ENCODE measurements around the gene LRRIQ4.

Gene LRRIQ4

GRCh38 chr3:169846458-169847193 is 34.0 kb downstream of the LRRIQ4 start:
- Histone ChIP-seq H3K4me3 (no peak overlapping the region), H3K27ac (no peak overlapping the region)

GRCh38 chr3:169847896-169848295 is 35.2 kb downstream of the LRRIQ4 start:
- no peak overlapping the region for H3K27ac ChIP-seq
- H3K4me3 ChIP-seq: no peak overlapping the region

GRCh38 chr3:169848741-169849140 is 36.1 kb downstream of the LRRIQ4 start:
- no peak overlapping the region for H3K27ac ChIP-seq
- H3K4me3 ChIP-seq: no peak overlapping the region

- no peak overlapping the region for H3K4me3 ChIP-seq
- no peak overlapping the region for H3K27ac ChIP-seq
Observed at GRCh38 chr3:169850618-169851017, 37.9 kb downstream of the LRRIQ4 start.

- Histone ChIP-seq H3K27ac (no peak overlapping the region), H3K4me3 (no peak overlapping the region)
Observed at GRCh38 chr3:169855514-169855913, 42.8 kb downstream of the LRRIQ4 start.

GRCh38 chr3:169857811-169858210 is 45.1 kb downstream of the LRRIQ4 start:
- Histone ChIP-seq H3K4me3 (no peak overlapping the region), H3K27ac (no peak overlapping the region)

GRCh38 chr3:169861871-169862270 is 49.2 kb downstream of the LRRIQ4 start:
- no peak overlapping the region for H3K4me3 ChIP-seq
- H3K27ac ChIP-seq: no peak overlapping the region

- Histone ChIP-seq H3K4me3 (no peak overlapping the region), H3K27ac (no peak overlapping the region)
Observed at GRCh38 chr3:169863458-169863899, 50.8 kb downstream of the LRRIQ4 start.

- Histone ChIP-seq H3K4me3 (no peak overlapping the region), H3K27ac (no peak overlapping the region)
Observed at GRCh38 chr3:169864270-169864669, 51.6 kb downstream of the LRRIQ4 start.

GRCh38 chr3:169865176-169865767 is 52.6 kb downstream of the LRRIQ4 start:
- H3K27ac ChIP-seq: no peak overlapping the region
- no peak overlapping the region for H3K4me3 ChIP-seq

GRCh38 chr3:169867584-169868210 is 55.0 kb downstream of the LRRIQ4 start:
- H3K4me3 ChIP-seq: no peak overlapping the region
- no peak overlapping the region for H3K27ac ChIP-seq

GRCh38 chr3:169868369-169868768 is 55.7 kb downstream of the LRRIQ4 start:
- no peak overlapping the region for H3K4me3 ChIP-seq
- no peak overlapping the region for H3K27ac ChIP-seq

GRCh38 chr3:169869484-169870220 is 57.0 kb downstream of the LRRIQ4 start, which contains the start of gene LRRC31:
Gene LRRC31 (minus strand): TSS chr3:169869935. CDS start chr3:169869807, 128 bp downstream.
- Histone ChIP-seq H3K4me3 (no peak within 1 kb of the TSS), H3K27ac (no peak within 1 kb of the TSS)

GRCh38 chr3:169871129-169871886 is 58.6 kb downstream of the LRRIQ4 start:
- Histone ChIP-seq H3K4me3 (no peak overlapping the region), H3K27ac (no peak overlapping the region)

GRCh38 chr3:169879013-169879557 is 66.4 kb downstream of the LRRIQ4 start:
- Histone ChIP-seq H3K27ac (no peak overlapping the region), H3K4me3 (no peak overlapping the region)

GRCh38 chr3:169879845-169880575 is 67.3 kb downstream of the LRRIQ4 start:
- Histone ChIP-seq H3K4me3 (no peak overlapping the region), H3K27ac (no peak overlapping the region)

- Histone ChIP-seq H3K27ac (no peak overlapping the region), H3K4me3 (no peak overlapping the region)
Observed at GRCh38 chr3:169880576-169881250, 68.0 kb downstream of the LRRIQ4 start.

- H3K4me3 ChIP-seq: no peak overlapping the region
- H3K27ac ChIP-seq: no peak overlapping the region
Observed at GRCh38 chr3:169886671-169887070, 74.0 kb downstream of the LRRIQ4 start.

Data from skin epidermis (tissue), 12 donors.